Measurements from ENCODE around the gene KCNK15.

DNA sequence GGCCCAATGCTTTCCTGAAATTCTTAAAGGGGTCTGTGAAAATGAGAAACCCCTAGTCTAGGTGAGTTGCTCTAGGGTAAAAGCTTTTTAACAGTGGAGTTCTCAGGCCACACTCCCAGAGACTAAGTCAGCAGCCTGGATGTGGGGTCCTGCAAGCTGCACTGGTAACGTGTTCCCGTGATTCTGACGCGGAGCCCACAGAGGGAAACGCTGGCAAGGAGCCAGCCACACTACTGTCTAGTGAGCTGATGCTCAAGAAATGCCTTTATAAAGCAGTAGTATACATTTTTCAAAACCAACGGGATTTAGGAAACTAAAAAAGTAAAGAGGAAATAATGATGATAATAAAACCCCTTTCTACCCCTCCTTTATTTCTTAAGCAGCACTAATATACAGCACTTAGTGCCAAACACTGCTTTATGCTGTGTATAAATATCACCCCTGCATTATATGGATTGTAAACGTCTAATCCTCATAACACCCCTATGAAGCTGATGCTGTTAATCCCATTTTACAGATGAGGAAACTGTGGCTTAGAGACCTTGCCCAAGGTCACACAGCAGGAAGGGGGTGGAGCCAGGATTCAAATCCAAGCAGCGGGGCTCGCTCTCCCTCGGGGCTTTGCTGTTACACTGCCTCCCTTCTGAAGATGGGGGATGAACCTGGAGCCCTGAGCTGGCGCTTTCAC lies 25.0 kb downstream of the KCNK15 start:
- TF ChIP-seq, protein P1, sequence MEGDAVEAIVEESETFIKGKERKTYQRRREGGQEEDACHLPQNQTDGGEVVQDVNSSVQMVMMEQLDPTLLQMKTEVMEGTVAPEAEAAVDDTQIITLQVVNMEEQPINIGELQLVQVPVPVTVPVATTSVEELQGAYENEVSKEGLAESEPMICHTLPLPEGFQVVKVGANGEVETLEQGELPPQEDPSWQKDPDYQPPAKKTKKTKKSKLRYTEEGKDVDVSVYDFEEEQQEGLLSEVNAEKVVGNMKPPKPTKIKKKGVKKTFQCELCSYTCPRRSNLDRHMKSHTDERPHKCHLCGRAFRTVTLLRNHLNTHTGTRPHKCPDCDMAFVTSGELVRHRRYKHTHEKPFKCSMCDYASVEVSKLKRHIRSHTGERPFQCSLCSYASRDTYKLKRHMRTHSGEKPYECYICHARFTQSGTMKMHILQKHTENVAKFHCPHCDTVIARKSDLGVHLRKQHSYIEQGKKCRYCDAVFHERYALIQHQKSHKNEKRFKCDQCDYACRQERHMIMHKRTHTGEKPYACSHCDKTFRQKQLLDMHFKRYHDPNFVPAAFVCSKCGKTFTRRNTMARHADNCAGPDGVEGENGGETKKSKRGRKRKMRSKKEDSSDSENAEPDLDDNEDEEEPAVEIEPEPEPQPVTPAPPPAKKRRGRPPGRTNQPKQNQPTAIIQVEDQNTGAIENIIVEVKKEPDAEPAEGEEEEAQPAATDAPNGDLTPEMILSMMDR (IDR thresholded peaks at IDR 0.05), result no peak
- TF ChIP-seq EZH2 (IDR thresholded peaks at IDR 0.05), result no peak

Data from neural progenitor cell (in vitro differentiated cells).